HCT116 (cell line): ENCODE data around the gene BCL2L11. TPM values are rescaled to one million over a fixed set of nuclear protein-coding genes. Genes with fewer than 3 reads are reported as not detected.

Source experiments
- ATAC-seq: fragments of 200-7000 bp; cut with Tn5 transposase; 2 replicates; pipeline ENCODE4 v1.9.1; 2020; ENCODE audit warnings: mild to moderate bottlenecking, moderate library complexity
- BruUV-seq: library from RNA; stranded (reverse); fragments of 400-500 nt; replicated peaks from 2 replicates; lab custom pipeline; 2021; lab: Mats Ljungman, UMichigan
- CTCF ChIA-PET: fragments of 300-600 bp; sonication (Branson Sonifier 250); formaldehyde crosslinking; loops from one replicate; lab custom pipeline; 2021; ENCODE audit warnings: antibody characterized with exemption; lab: Charles Lee
- POLR2A ChIA-PET: fragments of 300-600, 350-600 bp; sonication (Branson Sonifier 250); formaldehyde crosslinking; loops from one replicate; lab custom pipeline; 2021; ENCODE audit warnings: antibody characterized with exemption; lab: Charles Lee
- RAD21 ChIA-PET, 2 experiments: fragments of 300-600 bp; sonication (Branson Sonifier 250); formaldehyde crosslinking; loops; one replicate each; lab custom pipeline; 2023; ENCODE audit warnings: low total read pairs in 2 of 2; ENCODE audit not compliant: uncharacterized antibody in 2 of 2, unreplicated experiment in 2 of 2, low non-redundant PET in 1 of 2; lab: Charles Lee
- DNase-seq: peaks from one replicate; pipeline ENCODE4 v3.0.0-alpha.2; 2010; ENCODE audit warnings: low read depth, low spot score
- H2AFZ ChIP-seq: fragments of 200-600 bp; shearing (Covaris generic), sonication (generic); 2 replicates; pipeline ENCODE4 v1.6.1; 2017; ENCODE audit warnings: low read depth, mixed run types, mixed read lengths, antibody characterized with exemption, low read length; ENCODE audit not compliant: poor library complexity, severe bottlenecking
- H3K27ac ChIP-seq: 2 replicates; pipeline ENCODE4 v1.5.1; 2012; ENCODE audit warnings: low read depth, low read length
- H3K27me3 ChIP-seq: fragments of 200-600 bp; sonication (generic); 2 replicates; pipeline ENCODE4 v1.6.1; 2016; ENCODE audit warnings: mixed run types, low read length, mixed read lengths; ENCODE audit not compliant: insufficient read depth
- H3K36me3 ChIP-seq, 2 experiments: fragments of 200-500 bp in 1 of 2; fragments of 200-600 bp in 1 of 2; sonication (Bioruptor generic) in 1 of 2; sonication (generic) in 1 of 2; 2 replicates each; pipeline versions ENCODE4 v1.5.1 to v1.6.1; 2014 to 2016; ENCODE audit warnings: low read length in 2 of 2, inconsistent platforms in 1 of 2, mixed read lengths in 1 of 2, mixed run types in 1 of 2; ENCODE audit not compliant: insufficient read depth in 2 of 2, control insufficient read depth in 1 of 2
- H3K4me1 ChIP-seq, 2 experiments: fragments of 200-600 bp in 1 of 2; sonication (generic) in 1 of 2; 2 replicates each; pipeline versions ENCODE4 v1.5.1 to v1.6.1; 2012 to 2017; ENCODE audit warnings: low read length in 2 of 2, inconsistent platforms in 1 of 2, mild to moderate bottlenecking in 1 of 2, mixed read lengths in 1 of 2, mixed run types in 1 of 2, moderate library complexity in 1 of 2; ENCODE audit not compliant: insufficient read depth in 2 of 2, control insufficient read depth in 1 of 2
- H3K4me2 ChIP-seq: fragments of 200-600 bp; sonication (generic); 2 replicates; pipeline ENCODE4 v1.6.1; 2017; ENCODE audit warnings: mixed run types, low read length, mixed read lengths
- H3K4me3 ChIP-seq, 2 experiments: fragments of 200-600 bp in 1 of 2; sonication (generic) in 1 of 2; replicated peaks in 1 of 2; 2 replicates each; pipeline ENCODE4 v1.5.1; 2011 to 2016; ENCODE audit warnings: low read length in 2 of 2, control low read depth in 1 of 2, low read depth in 1 of 2, mild to moderate bottlenecking in 1 of 2, mixed read lengths in 1 of 2, mixed run types in 1 of 2
- H3K79me2 ChIP-seq: fragments of 200-600 bp; sonication (generic); 2 replicates; pipeline ENCODE4 v1.6.1; 2017; ENCODE audit warnings: mild to moderate bottlenecking, mixed run types, low read length, moderate library complexity, mixed read lengths; ENCODE audit not compliant: insufficient read depth
- H3K9ac ChIP-seq: fragments of 200-600 bp; sonication (generic); 2 replicates; pipeline ENCODE4 v1.6.1; 2016; ENCODE audit warnings: low read length, mixed read lengths
- H3K9me2 ChIP-seq: fragments of 200-600 bp; sonication (generic), shearing (Covaris generic); 2 replicates; pipeline ENCODE4 v1.6.1; 2017; ENCODE audit warnings: mixed run types, mild to moderate bottlenecking, moderate library complexity; ENCODE audit not compliant: insufficient read depth
- H3K9me3 ChIP-seq, 2 experiments: fragments of 200-500 bp in 1 of 2; fragments of 200-600 bp in 1 of 2; sonication (Bioruptor generic) in 1 of 2; sonication (generic) in 1 of 2; 2 replicates each; pipeline ENCODE4 v1.6.1; 2014 to 2017; ENCODE audit warnings: low read length in 2 of 2, mixed read lengths in 2 of 2, inconsistent platforms in 1 of 2, low read depth in 1 of 2, mild to moderate bottlenecking in 1 of 2, mixed run types in 1 of 2, moderate library complexity in 1 of 2; ENCODE audit not compliant: control insufficient read depth in 1 of 2, insufficient read depth in 1 of 2
- H4K20me1 ChIP-seq: fragments of 200-600 bp; sonication (generic), shearing (Covaris generic); 2 replicates; pipeline ENCODE4 v1.6.1; 2017; ENCODE audit warnings: mixed run types, mild to moderate bottlenecking, moderate library complexity; ENCODE audit not compliant: insufficient read depth
- CBX3 ChIP-seq: IDR thresholded peaks from 2 replicates; pipeline ENCODE4 v1.6.1; 2012; ENCODE audit warnings: low read depth
- CTCF ChIP-seq, 3 experiments: fragments of 200-600 bp in 1 of 3; sonication (generic) in 1 of 3; IDR thresholded peaks in 2 of 3; conservative IDR thresholded peaks in 1 of 3; 2 replicates each; pipeline ENCODE4 v1.5.1; 2012 to 2017; ENCODE audit warnings: low read depth in 2 of 3, low read length in 2 of 3, antibody characterized with exemption in 1 of 3, borderline replicate concordance in 1 of 3, control low read depth in 1 of 3, mild to moderate bottlenecking in 1 of 3, mixed read lengths in 1 of 3, mixed run types in 1 of 3, moderate library complexity in 1 of 3; ENCODE audit not compliant: insufficient read depth in 1 of 3
- EZH2 ChIP-seq: fragments of 200-600 bp; sonication (generic); IDR thresholded peaks from 2 replicates; pipeline ENCODE4 v1.6.1; 2017; ENCODE audit warnings: antibody characterized with exemption, mixed run types
- POLR2A ChIP-seq: IDR thresholded peaks from 2 replicates; pipeline ENCODE4 v1.7.0; 2011; ENCODE audit warnings: borderline replicate concordance; ENCODE audit not compliant: insufficient read depth, insufficient read length; ENCODE audit errors: extremely low read depth
- RAD21 ChIP-seq: IDR thresholded peaks from 2 replicates; pipeline ENCODE4 v1.6.1; 2012; ENCODE audit warnings: low read depth, mild to moderate bottlenecking
- REST ChIP-seq: IDR thresholded peaks from 2 replicates; pipeline ENCODE4 v1.6.1; 2012; ENCODE audit warnings: low read depth
- ZNF274 ChIP-seq: fragments of 200-500 bp; sonication (Bioruptor generic); IDR thresholded peaks from 2 replicates; pipeline ENCODE4 v1.6.1; 2014; ENCODE audit warnings: mild to moderate bottlenecking, low read depth, low read length, inconsistent platforms
- intact Hi-C: fragments of 100-400 bp; cut with micrococcal nuclease; formaldehyde crosslinking; loops from 2 replicates; pipeline ENCODE4 v1.10.0; 2022
- total RNA-seq: library from RNA; stranded (reverse); gene quantifications from one replicate; pipeline ENCODE4 v1.2.1, GENCODE V29; 2021; ENCODE audit not compliant: unreplicated experiment

BCL2L11 gene
- total RNA-seq, 1 experiment from 2014 or later, result 17.8 TPM

GRCh38 chr2:111161971-111162370 lies 41.3 kb downstream of the BCL2L11 start:
- peaks cover under 1 to 12% of the 10 kb centered on the region in 2 experiments for H3K4me1 ChIP-seq
- intact Hi-C loops, result no loop called here
- no peak overlapping the region for H3K4me3 ChIP-seq
- POLR2A ChIA-PET, result no interaction called here
- TF ChIP-seq CBX3 (no peak), CTCF (IDR thresholded peaks at IDR 0.05 in 2 of 3, conservative IDR thresholded peaks at IDR 0.05 in 1 of 3; ENCODE audit: borderline replicate concordance in 1 of 3, insufficient read depth in 1 of 3, low read depth in 2 of 3, low read length in 2 of 3) (no peak), RAD21 (no peak), EZH2 (no peak), ZNF274 (no peak), REST (no peak), POLR2A (no peak)
- peaks cover 4% of the 10 kb centered on the region for H3K79me2 ChIP-seq
- no peaks in the 10 kb centered on the region for H4K20me1 ChIP-seq
- no peak overlapping the region for H2AFZ ChIP-seq
- no peak overlapping the region for H3K9ac ChIP-seq
- DNase-seq, result no peak
- CTCF ChIA-PET, result no interaction called here
- H3K9me3 ChIP-seq, result no peaks in the 10 kb centered on the region
- H3K9me2 ChIP-seq, result no peaks in the 10 kb centered on the region
- RAD21 ChIA-PET, result no interaction called here
- BruUV-seq, result no TSS peak
- H3K36me3 ChIP-seq, result peaks cover 12 to 15% of the 10 kb centered on the region in 2 experiments; a peak in 3 of 4 replicates
- no peak overlapping the region for H3K4me2 ChIP-seq
- no peaks in the 10 kb centered on the region for H3K27me3 ChIP-seq
- no peak overlapping the region for H3K27ac ChIP-seq
- no peak for ATAC-seq
